GM21515 (cell line): ENCODE results near the gene LCP1.

Experiments used
- ATAC-seq: cut with Tn5 transposase; IDR thresholded peaks from one replicate; pipeline ENCODE4 v1.9.1; 2021; ENCODE audit not compliant: unreplicated experiment

Gene LCP1

GRCh38 chr13:46183018-46183946 lies 1.3 kb upstream of the LCP1 start:
- no peak for ATAC-seq

- ATAC-seq, result peak; percentile 1
Measured at GRCh38 chr13:46182491-46182877, 507 bp upstream of the LCP1 start.

- ATAC-seq, result no peak
Measured at GRCh38 chr13:46181377-46181839, 569 bp downstream of the LCP1 start.

GRCh38 chr13:46179969-46180763 lies 1.8 kb downstream of the LCP1 start:
- ATAC-seq, result no peak

GRCh38 chr13:46179491-46179908 lies 2.5 kb downstream of the LCP1 start:
- ATAC-seq, result no peak

GRCh38 chr13:46178821-46179220 lies 3.2 kb downstream of the LCP1 start:
- ATAC-seq, result no peak

- no peak for ATAC-seq
Measured at GRCh38 chr13:46178143-46178542, 3.8 kb downstream of the LCP1 start.

- peak; percentile 43 for ATAC-seq
Measured at GRCh38 chr13:46176756-46177155, 5.2 kb downstream of the LCP1 start.

GRCh38 chr13:46173656-46174055 lies 8.3 kb downstream of the LCP1 start:
- ATAC-seq, result no peak

GRCh38 chr13:46172531-46172991 lies 9.4 kb downstream of the LCP1 start:
- peak; percentile 28 for ATAC-seq

- no peak for ATAC-seq
Measured at GRCh38 chr13:46171739-46172138, 10.2 kb downstream of the LCP1 start.

- no peak for ATAC-seq
Measured at GRCh38 chr13:46171217-46171616, 10.8 kb downstream of the LCP1 start.

GRCh38 chr13:46170687-46171086 lies 11.3 kb downstream of the LCP1 start:
- ATAC-seq, result no peak

GRCh38 chr13:46170268-46170667 lies 11.7 kb downstream of the LCP1 start:
- no peak for ATAC-seq

GRCh38 chr13:46169758-46170157 lies 12.2 kb downstream of the LCP1 start:
- no peak for ATAC-seq

GRCh38 chr13:46168783-46169182 lies 13.2 kb downstream of the LCP1 start:
- ATAC-seq, result no peak

GRCh38 chr13:46168341-46168740 lies 13.6 kb downstream of the LCP1 start:
- ATAC-seq, result no peak

GRCh38 chr13:46166947-46167610 lies 14.9 kb downstream of the LCP1 start:
- no peak for ATAC-seq

GRCh38 chr13:46166224-46166584 lies 15.8 kb downstream of the LCP1 start:
- ATAC-seq, result no peak

GRCh38 chr13:46165485-46166223 lies 16.3 kb downstream of the LCP1 start:
- ATAC-seq, result no peak

- no peak for ATAC-seq
Measured at GRCh38 chr13:46164661-46165060, 17.3 kb downstream of the LCP1 start.
